ENCODE data around the gene VPS13D. TPM values are rescaled to one million over a fixed set of nuclear protein-coding genes. Genes with fewer than 3 reads are reported as not detected.

The VPS13D gene
- total RNA-seq, 6 experiments from 2014 or later: 18.8 to 29.5 (median 21.5) TPM

GRCh38 chr1:12480748-12481362 lies 251.0 kb downstream of the VPS13D start:
- peaks cover 81% of the 10 kb centered on the region for H3K4me1 Mint-ChIP-seq (ENCODE audit: low read depth)
- peak overlapping the region; percentile 77 for H3K27ac Mint-ChIP-seq
- TF ChIP-seq CTCF (IDR thresholded peaks at IDR 0.05): no peak

DNA sequence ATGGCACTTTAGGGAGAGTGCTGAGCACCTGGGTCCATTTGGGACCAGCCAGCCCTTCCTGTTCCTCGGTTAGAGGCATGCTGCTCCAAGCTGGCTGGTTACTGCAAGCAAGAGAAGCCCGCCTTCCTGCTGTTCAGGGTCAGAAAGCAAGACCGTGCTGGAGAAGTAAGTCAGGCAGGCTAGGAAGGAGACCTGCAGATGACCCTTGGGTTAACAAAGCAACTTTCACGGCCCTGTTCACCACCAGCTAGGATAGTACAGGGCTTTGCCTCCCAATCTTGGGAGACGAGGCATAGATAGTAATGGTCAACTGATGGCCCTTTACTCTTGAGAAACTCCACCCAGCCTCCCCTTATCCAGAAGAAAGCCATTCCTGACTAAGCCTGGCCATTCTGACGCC lies 252.1 kb downstream of the VPS13D start:
- Mint-ChIP-seq H3K27ac (no peak overlapping the region), H3K27me3 (ENCODE audit: insufficient read depth) (no peaks in the 10 kb centered on the region), H3K36me3 (ENCODE audit: low read depth) (peaks cover 25% of the 10 kb centered on the region), H3K4me3 (no peak overlapping the region), H3K4me1 (ENCODE audit: low read depth) (peaks cover 80% of the 10 kb centered on the region), H3K9me3 (no peaks in the 10 kb centered on the region)
- no peak for TF ChIP-seq CTCF (IDR thresholded peaks at IDR 0.05)
- no peak for DNase-seq

More at GRCh38 chr1:12480748-12481362, 251.0 kb downstream of the VPS13D start:
- peaks cover 25% of the 10 kb centered on the region for H3K36me3 Mint-ChIP-seq (ENCODE audit: low read depth)
- H3K9me3 Mint-ChIP-seq: no peaks in the 10 kb centered on the region
- H3K4me3 Mint-ChIP-seq: no peak overlapping the region
- peak; percentile 89 for DNase-seq
- H3K27me3 Mint-ChIP-seq (ENCODE audit: insufficient read depth): no peaks in the 10 kb centered on the region

DNA sequence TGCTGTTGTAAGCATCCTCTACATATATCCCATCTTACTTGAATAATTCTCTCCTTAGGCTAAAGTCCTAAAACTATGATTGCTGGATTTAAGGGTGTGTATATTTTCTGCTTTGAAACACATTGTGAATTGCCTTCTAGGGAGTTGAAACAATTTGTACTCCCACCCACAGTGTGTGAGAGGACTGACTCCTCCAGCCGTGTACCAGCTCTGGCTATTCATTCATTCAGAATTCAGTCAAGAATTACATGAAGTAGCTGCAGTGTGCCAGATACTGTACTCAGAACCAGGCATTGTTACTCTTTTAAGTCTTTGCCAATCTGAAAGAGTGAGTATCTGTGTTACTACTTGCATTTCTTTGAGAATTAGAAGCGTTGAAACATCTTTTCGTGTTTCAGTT lies 253.2 kb downstream of the VPS13D start:
- TF ChIP-seq CTCF (IDR thresholded peaks at IDR 0.05): no peak
- Mint-ChIP-seq H3K27me3 (ENCODE audit: insufficient read depth) (no peaks in the 10 kb centered on the region; the same call in 1 of the 2 replicates), H3K9me3 (no peaks in the 10 kb centered on the region), H3K36me3 (ENCODE audit: low read depth) (peaks cover 25% of the 10 kb centered on the region), H3K4me1 (ENCODE audit: low read depth) (peaks cover 69% of the 10 kb centered on the region), H3K27ac (no peak overlapping the region), H3K4me3 (no peak overlapping the region)
- no peak for DNase-seq

- Mint-ChIP-seq H3K27me3 (ENCODE audit: insufficient read depth) (no peaks in the 10 kb centered on the region; the same call in 1 of the 2 replicates), H3K4me1 (ENCODE audit: low read depth) (peaks cover 50% of the 10 kb centered on the region), H3K4me3 (no peak overlapping the region), H3K36me3 (ENCODE audit: low read depth) (peaks cover 20% of the 10 kb centered on the region), H3K27ac (no peak overlapping the region), H3K9me3 (no peaks in the 10 kb centered on the region)
- no peak for DNase-seq
- TF ChIP-seq CTCF (IDR thresholded peaks at IDR 0.05): no peak
Measured at GRCh38 chr1:12485231-12486058, 255.6 kb downstream of the VPS13D start.

DNA sequence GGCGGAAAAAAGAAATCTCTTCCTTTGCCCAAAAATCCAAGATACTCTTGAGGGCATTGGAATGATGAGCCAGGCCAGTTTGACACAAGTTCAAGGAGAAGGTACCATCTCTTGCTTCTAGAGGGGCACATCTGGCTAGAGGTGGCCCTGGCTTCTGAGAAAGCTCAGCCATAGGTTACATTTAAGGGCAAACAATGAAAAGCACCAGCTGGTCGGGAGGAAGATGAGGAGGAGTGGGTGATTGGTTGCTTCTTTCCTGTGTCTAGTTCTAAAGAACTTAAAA lies 256.2 kb downstream of the VPS13D start:
- no peak overlapping the region for H3K4me3 Mint-ChIP-seq
- no peaks in the 10 kb centered on the region; the same call in 1 of the 2 replicates for H3K27me3 Mint-ChIP-seq (ENCODE audit: insufficient read depth)
- H3K9me3 Mint-ChIP-seq: no peaks in the 10 kb centered on the region
- H3K27ac Mint-ChIP-seq: no peak overlapping the region; the same call in 1 of the 2 replicates
- no peak for DNase-seq
- peaks cover 21% of the 10 kb centered on the region for H3K36me3 Mint-ChIP-seq (ENCODE audit: low read depth)
- H3K4me1 Mint-ChIP-seq (ENCODE audit: low read depth): peaks cover 44% of the 10 kb centered on the region
- TF ChIP-seq CTCF (IDR thresholded peaks at IDR 0.05): no peak
